Stimulated activated CD4-positive, alpha-beta T cell treated with anti-CD3 and anti-CD28 coated beads, Interleukin-12 subunit alpha, Interleukin-12 subunit beta, amount 100 ng/mL, for 24 hours (primary cell): ENCODE data around the gene SLC35F3.
"Not testable (repeated sequence)": the region's sequence is repeated elsewhere in the genome, so short reads cannot be mapped to it uniquely, and the experiment has no call there.

Experiments
- DNase-seq, 2 experiments: peaks; one replicate each; pipeline ENCODE4 v3.0.0-alpha.2; 2020; ENCODE audit warnings: low read depth in 2 of 2

Gene SLC35F3

DNA sequence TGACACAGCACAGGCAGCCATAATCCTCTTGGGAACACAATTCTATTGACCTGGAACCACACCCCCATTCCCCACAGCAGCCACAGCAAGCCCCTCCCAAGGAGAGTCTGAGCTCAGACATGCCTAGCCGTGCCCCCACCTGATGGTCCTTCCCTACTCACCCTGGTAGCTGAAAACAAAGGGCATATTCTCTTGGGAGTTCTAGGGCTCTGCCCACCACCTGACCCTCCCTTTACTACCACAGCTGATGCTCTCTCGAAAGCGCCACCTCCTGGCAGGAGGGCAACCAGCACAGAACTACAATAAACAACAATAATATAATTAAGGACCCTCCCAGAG lies 283.9 kb downstream of the SLC35F3 start:
- DNase-seq, result peak in 1 of 2 experiments; percentile 13

GRCh38 chr1:234197839-234198238 lies 293.4 kb downstream of the SLC35F3 start:
- DNase-seq, result no peak

DNA sequence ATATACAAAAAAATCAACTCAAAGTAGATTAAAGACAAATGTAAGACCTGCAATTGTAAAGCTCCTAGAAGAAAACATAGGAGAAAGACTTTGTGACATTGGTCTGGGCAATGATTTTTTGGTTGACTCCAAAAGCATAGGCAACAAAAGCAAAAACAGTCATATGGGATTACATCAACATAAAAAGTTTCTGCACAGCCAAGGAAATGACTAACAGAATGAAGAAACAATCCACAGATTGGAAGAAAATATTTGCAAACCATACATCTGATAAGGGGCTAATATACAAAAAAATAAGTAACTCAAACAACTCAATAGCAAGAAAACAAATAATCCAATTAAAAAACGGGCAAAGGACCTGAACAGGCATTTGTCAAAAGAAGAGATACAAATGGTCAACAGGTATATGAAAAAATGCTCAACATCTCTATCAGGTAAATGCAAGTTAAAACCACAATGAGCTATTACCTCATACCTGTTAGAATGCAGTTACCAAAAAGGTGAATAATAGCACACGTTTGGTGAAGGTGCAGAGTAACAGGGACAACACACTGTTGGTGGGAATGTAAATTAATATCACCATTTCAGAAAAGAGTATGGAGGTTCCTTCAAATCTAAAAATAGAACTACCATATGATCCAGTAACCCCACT lies 295.1 kb downstream of the SLC35F3 start:
- DNase-seq, result no peak

DNA sequence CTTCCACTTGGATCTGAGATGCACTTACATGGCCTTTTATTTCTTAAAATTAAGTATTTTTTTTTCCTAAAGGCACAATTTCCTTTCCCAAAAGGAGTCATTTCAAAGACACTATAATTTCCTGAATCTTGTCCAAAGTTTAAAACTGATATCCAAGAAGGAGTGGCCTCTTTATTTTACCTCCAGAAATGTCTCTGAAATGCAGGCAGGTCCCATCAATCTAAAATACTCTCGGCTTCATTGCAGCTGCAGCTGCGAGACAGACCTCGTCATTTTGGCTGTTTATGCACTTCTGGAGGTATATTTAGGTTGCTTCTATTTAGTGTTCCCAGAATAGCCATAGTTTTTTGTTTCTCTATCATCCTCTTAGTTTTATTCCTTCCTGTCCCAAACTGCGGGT lies 296.1 kb downstream of the SLC35F3 start:
- no peak for DNase-seq

DNA sequence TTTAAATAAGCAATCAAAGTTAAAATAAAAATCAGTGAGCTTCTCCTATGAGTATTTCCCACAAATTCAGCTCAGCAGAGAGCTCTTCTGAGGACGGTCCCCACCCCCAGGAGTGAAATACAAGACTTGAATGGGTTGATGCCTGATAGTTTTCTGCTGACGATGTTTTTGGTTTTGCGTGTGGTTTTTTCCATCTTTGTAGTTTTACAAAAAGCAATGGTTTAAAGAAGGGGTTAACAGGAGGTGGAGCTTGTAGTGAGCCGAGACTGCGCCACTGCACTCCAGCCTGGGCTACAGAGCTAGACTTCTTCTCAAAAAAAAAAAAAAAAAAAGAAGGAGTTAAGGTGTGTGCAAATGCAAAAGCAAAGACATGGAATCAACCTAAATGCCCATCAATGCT lies 297.1 kb downstream of the SLC35F3 start:
- DNase-seq, result no peak

DNA sequence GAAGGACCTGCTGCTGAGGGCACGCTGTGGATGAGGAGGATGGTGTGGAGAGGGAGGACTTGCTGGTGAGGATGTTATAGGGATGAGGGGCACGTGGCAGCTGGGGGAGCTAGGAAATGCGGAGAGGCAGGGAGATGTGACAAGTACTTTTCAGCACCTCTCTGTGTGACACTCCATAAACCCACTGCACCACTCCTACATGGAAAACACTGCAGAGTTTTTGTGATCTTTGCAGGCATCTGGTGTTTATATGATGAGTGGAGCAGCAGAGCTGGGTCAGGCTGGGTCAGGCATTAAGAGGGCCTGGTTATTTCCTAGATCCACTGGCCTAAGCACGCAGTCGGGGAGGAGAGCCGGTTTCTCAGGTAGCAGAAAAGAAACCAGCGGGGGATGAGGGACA lies 301.5 kb downstream of the SLC35F3 start:
- no peak for DNase-seq

GRCh38 chr1:234206651-234207284 lies 302.3 kb downstream of the SLC35F3 start:
- no peak for DNase-seq

DNA sequence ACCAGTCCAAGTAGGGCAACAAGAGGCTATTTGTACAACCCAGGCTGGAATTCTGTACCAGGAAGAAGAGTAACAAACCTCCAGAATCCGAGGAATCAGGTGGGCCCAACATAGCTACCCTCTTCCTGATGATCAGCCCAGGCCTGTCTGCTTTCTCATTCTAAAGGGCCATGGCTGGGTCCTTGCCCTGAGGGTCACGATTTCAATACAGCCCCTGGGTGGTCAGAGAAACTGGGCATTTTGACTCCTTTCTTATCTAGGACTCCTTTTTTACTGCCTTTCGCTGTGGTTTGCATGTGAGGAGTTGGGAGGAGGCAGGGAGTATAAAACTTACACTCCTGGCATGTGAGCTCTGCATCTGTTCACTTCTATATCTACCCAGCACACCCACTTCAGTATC lies 303.9 kb downstream of the SLC35F3 start:
- no peak for DNase-seq

DNA sequence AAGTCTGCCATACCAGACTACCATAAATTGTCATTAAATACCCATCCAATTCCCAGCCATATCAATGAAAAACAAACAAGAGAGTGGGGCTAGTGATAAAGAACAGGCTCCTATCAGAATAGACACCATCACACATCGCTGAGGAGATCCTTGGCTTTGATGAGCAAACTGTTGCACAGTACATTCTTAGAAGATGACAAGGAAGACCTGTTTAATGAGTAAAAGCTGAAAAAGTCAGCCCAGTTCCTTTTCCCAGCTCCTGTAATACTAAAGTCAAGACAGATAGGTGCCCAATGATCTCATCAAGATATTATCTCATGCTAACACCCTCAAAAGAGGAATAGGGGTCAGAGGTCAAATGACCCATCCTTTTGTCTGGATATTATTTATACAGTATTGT lies 304.3 kb downstream of the SLC35F3 start:
- no peak for DNase-seq

GRCh38 chr1:234210429-234210828 lies 306.0 kb downstream of the SLC35F3 start:
- not testable (repeated sequence) for DNase-seq

GRCh38 chr1:234211855-234212254 lies 307.4 kb downstream of the SLC35F3 start:
- not testable (repeated sequence) for DNase-seq

GRCh38 chr1:234212764-234213657 lies 308.5 kb downstream of the SLC35F3 start:
- DNase-seq, result peak in 1 of 2 experiments; percentile 14

DNA sequence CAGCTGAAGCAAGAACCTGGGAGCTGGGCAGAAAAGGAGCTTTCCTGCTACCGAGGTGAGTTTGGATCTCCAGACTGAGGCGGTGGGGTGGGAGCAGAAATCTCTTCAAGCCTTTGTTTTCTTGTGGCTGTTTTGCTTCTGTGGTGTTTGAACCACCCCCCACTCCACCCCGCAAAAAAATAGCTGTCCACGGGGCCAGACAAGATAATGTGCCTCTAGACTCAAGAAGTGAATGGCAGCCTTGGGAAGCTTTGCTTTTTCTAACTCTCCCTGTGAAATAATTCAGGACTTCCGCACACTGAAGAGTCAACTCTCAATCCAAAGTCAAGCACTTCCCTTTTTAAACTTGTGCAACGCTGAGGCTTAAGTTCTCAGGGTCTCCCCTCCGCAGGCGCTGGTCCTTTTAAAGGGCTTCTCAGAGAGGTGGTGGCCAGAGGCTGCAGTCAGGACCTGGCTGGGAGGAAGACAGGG lies 309.2 kb downstream of the SLC35F3 start:
- DNase-seq, result no peak

GRCh38 chr1:234214129-234214910 lies 309.8 kb downstream of the SLC35F3 start:
- peak in 1 of 2 experiments; percentile 41 for DNase-seq

GRCh38 chr1:234214911-234215892 lies 310.7 kb downstream of the SLC35F3 start:
- DNase-seq, result no peak

DNA sequence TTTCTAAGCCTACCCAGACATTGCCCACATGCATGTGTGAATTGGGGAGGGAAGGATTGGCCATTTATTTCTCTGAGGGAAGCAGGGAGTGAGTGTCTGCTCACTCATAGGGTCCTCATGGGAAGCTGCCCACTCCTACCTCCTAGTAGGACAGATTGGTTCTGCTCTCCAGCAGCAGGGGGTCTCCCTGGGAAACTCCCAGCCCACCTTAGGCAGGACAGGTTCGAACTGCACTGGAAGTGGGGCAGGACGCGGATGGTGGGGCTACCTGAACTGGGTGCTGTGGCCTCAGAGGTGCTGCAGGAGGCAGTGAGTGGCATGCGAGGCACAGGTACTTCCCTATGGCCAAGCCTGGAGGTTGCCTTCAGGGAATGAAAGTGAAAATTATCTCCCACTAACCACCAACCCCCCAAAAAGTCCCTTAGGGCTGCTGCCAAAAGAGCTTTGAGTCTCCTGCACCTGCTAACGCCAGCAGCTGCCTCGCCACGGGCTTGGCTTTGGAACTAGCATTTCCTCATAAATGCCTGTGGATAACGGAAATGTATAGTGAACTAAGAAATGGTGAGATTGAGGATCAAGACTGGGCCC lies 311.7 kb downstream of the SLC35F3 start:
- DNase-seq, result no peak

DNA sequence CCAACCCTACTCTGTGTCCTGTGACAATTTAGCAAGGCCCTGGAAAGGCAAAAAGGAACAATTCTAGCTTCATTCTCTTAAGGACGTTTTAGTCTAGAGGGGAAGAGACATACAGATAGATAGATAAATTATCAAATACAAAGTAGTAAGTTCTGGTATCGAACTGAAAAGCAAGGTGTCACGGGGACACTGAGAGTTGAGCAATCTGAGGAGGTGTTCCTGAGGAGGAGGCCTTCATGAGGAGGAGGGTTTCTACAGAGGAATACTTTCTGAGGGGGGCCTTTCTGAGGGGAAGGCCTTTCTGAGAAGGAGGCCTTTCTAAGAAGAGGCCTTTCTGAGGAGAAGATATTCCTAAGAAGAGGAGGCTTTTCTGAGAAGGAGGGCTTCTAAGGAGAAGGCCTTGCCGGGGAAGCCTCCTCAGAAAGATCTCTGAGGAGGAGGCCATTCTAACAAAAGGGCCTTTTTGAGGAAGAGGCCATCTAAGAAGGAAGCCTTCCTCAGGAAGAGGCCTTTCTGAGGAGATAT lies 312.9 kb downstream of the SLC35F3 start:
- no peak for DNase-seq

GRCh38 chr1:234218078-234218477 lies 313.6 kb downstream of the SLC35F3 start:
- no peak for DNase-seq

GRCh38 chr1:234219711-234220110 lies 315.2 kb downstream of the SLC35F3 start:
- DNase-seq, result no peak

- no peak for DNase-seq
Measured at GRCh38 chr1:234221601-234222000, 317.1 kb downstream of the SLC35F3 start.
